NCI-H1105 treated with DMSO at 0.1 percent for 48 hours (cell line): Measurements from ENCODE around the gene NOS3.
A peak's percentile ranks its signal among the peaks of the same experiment; 100 is the strongest.

Experiments
- DNase-seq: peaks from one replicate; lab custom pipeline; 2025; lab: John Stamatoyannopoulos, UW

NOS3 gene

GRCh38 chr7:151058781-151059366, 68.1 kb downstream of the NOS3 start:
- no peak for DNase-seq

- peak; percentile 57 for DNase-seq
Observed at GRCh38 chr7:151059367-151060112, 68.7 kb downstream of the NOS3 start, which contains the start of gene SLC4A2. Gene SLC4A2, plus strand, starts transcription at chr7:151059589. Its CDS starts 2,399 bp downstream, at chr7:151061988.

DNA sequence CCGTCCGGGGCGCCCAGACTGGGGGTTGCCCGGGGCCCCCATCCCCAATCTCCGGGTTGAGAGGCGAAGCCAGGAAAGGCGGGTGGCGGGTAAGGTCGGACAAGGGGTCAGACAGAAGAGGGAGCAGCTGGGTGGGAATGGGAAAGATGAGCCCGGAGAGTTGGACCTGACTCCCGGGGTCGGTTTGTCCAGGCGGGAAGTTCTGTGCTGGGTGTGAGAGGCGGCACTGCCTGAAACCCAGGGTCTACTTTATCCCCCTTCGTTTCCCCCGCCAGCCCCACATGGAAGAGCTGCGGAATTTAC, 69.2 kb downstream of the NOS3 start:
- no peak for DNase-seq

- DNase-seq = no peak
Observed at GRCh38 chr7:151060416-151061212, 69.8 kb downstream of the NOS3 start.

GRCh38 chr7:151061213-151062110, 70.6 kb downstream of the NOS3 start:
- no peak for DNase-seq

DNA sequence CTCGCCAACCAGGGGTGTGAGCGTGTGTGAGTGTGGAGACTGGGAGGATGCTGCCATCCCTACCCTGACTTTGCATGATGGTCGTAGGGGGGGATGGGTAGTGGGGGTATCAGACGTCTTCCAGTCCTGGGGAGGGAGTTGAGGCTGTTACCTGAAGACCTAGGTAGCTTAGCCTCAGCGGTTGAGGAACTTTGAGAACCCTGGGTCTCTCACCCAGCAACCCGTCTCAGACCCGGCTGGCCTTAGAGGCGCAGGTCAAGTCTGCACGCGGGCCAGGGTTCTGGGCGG, 71.2 kb downstream of the NOS3 start:
- DNase-seq = no peak

DNA sequence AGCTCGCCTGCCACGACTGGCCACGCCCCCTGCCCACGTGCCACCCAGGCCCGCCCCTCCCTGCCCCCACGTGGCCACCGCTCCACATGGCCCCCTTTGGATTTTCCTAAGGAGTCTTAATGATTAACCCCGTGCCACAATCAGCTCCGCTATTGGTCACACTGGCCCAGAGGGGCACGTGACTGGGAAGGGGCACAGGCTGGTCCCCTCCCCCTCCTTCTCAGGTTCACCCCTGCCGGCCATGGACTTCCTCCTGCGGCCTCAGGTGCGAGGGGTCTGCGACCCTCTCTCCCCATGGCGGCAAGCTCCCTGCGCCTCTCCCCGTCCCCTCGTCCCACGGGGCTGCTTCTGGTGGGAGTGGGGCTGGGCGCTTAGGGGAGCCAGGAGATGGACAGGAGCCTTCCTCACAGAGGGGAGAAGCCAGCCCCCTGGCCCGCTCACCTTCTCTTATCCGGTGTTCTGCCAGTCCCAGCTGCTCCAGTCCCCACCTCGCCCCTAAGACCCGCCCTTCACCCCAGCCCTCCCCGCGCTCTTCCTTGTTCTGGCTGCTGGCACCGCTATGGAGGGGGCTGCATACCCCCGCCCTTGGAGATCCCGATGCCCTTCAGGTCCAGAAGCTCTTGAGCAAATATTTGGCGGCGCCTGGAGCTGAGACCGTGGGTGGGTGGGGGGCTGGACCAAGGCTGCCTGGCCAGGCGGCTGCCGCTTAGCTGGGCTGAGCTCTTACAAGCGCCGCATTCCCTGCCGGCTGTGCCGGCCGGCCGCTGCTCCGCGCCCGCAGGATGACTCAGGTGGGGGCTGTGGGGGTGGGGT, 71.8 kb downstream of the NOS3 start:
- no peak for DNase-seq

DNA sequence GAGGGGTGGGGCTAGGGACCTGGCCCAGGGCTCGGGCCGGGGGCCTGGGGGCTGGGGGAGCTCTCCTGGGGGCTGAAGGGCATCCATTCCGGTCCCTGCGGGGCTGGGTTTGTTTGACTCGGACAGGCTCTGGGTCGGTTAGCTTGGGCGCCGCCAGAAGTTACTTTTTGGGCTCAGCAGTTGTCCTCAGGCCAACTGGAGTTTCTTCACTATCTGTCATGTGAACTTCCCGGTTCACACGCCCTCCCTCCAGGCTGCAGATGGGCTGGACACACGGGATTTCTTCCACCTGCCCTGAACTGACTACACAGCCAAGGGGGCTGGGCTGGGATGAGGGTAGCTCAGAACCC, 72.4 kb downstream of the NOS3 start:
- DNase-seq = no peak
